Cerebellar cortex (tissue), 1 donor: ENCODE measurements around the gene RASSF1.
A peak's percentile ranks its signal among the peaks of the same experiment; 100 is the strongest.

Experiments
- DNase-seq: peaks from one replicate; pipeline ENCODE4 v3.0.0-alpha.2; 2015; ENCODE audit warnings: low spot score

Gene RASSF1

DNA sequence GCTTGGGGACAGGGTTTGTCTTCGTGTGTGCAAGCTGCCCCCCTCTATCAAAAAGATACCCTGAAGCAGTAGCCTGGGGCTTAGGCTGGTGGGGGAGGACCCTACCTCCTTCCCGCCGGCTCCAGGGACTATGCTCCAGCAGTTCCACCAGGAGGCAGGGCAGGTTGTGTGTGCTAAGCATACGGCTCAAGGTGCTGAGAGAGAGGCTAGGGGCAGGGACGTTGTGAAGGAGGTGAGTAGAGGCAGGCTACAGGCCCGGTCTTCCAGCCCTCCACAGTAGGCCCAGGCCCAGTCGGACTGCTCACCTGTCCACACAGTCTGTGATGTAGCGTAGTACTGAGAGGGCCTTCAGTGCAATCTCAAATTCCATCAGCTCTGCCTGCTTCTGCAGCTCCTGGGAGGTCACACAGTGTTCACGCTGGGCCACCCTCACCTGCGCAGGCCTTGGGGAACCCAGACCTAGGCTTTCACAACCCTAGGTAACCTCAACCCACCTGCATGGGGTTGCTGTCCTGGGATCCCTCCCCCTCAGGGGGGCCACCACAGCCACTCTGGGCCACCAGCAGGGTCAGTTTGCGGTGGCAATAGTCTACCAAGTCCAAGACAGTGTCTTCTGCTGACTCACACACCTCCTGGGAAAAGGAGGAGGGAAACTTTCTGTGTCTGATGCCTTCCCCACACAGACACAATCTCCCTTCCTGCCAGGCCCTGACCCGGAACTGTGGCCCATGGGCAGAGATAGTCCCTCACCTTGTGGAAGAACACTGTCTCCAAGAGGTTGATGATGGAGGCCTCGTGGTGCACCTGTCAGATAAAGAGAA is 2.4 kb upstream of the RASSF1 start:
- no peak for DNase-seq

DNA sequence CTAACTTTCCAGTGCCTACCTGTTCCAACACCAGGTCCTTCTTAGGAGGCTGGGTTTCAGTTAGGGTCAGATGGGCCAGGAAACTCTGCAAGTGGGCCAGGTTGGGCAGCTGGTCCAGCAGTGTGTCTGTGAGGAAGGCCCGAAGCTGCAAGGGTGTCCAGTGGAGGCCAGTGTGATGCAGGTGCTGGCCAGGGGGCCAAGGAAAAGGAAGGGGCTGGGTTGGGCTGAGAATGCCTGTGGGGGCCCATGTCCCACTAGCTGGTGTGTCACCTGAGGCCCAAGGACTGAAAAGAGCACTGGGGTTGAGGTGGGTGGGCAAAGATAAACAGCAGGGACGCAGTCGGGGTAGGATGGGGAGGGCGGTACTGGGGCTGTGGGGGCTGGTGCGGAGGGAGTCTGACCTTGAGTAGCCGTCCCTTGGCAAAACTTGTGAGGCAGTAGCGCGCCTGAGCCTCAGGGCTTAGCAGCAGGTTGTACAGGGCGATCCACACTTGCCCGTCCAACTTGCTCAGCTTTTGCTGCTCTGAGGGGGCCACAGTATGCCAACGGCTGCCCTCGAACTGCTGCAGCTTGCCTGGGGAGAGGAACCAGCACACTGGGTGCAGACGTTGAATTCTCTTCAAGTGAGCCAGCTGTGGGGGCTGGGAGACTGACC is 1.5 kb upstream of the RASSF1 start:
- DNase-seq, result no peak

DNA sequence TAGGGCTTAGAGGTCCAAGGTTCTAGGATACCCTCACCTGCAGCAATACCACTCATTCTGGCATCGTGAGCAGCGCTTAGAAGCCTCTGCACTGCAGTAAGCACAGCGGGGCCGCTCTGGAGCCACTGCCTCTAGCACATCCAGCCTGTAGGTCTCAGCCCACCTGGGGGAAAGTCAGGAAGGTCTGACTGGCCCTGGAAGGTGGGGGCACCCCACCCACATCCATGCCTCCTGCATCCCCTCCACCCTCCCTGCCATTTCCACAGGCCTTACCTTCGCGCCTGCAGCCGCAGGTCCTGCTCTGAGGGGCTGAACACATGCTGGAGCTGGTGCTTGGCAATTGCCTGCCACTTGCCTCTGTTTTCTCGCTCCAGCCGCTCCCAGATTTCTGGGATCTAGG is 901 bp upstream of the RASSF1 start:
- DNase-seq, result no peak

DNA sequence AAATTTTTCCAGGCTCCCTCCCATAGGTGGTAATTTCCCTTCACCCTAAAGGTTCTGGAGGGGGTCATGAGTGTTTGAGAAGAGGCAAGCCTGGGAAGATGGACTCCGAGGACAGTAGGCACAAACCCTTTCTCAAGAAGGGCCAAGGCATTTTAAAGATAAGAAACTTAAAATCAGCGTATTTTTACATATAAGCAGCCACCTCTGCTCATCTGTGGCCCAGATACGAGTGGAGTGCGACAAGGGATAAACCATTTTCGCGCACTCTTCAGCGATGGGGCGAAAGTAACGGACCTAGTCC is 539 bp downstream of the RASSF1 start:
- DNase-seq, result no peak

DNA sequence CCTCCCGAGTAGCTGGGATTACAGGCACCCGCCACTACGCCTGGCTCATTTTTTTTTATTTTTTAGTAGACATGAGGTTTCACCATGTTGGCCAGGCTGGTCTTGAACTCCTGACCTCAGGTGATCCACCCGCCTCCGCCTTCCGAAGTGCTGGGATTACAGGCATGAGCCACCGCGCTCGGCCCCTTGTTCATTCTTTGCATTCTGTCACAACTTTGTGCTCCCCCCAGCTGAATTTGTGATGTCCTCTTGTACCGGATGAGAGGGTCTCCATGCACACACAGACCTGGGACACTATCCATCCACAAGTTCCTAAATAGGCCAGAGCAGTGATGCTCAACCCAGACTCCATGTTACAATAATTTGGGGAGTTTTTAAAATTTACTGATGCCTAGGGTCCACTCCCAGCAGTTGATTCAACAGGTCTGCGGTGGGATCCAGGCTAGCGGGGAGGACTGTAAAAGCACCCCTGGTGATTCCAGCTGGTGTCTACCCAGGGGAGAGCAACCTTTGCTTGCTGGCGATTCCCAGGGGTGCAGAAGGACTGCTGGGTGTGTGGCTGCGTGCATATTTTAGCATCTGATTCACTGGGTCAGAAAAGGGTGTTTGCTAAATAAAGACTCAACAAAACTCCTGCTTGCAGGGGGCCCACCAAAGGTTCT is 1.0 kb downstream of the RASSF1 start:
- no peak for DNase-seq

DNA sequence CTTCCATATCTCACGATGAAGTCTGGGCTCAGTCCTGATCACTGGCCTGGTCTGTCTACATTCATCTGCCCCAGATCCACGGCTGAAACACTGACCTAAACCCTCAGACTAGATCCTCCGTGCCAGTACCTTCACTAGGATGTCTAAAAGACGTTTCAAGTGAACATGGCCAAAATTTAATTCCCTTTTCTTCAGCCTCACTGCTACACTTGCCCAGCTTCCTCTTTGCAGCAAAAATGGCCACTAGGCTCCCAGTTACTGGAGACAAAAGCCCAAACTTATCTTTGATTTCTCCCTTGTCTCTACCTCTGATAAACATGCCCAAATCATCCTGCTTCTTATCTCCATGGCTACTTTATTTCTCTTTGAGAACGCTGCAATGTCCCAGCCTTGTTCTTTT is 1.7 kb downstream of the RASSF1 start:
- DNase-seq, result no peak

DNA sequence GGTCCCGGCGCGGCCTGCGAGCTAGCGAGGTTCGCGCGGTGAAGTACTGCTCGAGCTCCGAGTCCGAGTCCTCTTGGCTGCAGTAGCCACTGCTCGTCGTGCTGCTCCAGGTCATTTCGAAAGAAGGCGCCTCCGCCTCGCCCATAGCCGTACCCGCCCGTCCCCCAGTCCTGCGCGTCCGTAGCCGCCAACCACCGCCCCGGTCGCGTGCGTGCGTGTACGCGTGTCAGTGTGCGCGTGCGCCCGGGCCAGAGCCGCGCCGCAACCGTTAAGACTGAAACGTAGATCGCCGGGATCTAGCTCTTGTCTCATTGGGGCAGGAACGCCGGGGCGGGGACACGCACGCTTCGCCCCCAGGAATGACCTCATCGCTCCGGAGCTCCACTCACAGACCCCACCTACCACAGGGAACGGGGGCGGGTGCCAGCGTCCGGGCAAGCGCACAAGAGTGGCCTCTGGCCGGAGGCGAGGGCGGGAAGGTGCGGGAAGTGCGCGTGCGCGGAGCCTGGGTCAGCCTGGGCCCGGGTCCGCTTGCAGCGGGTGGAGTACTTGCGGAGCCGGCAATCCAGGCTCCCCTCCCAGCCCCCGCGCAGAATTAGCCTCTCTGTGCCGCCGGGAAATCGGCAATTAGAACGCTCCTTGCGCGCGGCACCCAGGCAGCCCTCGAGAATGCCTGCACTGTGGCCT is 3.3 kb downstream of the RASSF1 start:
- DNase-seq, result peak; percentile 99

DNA sequence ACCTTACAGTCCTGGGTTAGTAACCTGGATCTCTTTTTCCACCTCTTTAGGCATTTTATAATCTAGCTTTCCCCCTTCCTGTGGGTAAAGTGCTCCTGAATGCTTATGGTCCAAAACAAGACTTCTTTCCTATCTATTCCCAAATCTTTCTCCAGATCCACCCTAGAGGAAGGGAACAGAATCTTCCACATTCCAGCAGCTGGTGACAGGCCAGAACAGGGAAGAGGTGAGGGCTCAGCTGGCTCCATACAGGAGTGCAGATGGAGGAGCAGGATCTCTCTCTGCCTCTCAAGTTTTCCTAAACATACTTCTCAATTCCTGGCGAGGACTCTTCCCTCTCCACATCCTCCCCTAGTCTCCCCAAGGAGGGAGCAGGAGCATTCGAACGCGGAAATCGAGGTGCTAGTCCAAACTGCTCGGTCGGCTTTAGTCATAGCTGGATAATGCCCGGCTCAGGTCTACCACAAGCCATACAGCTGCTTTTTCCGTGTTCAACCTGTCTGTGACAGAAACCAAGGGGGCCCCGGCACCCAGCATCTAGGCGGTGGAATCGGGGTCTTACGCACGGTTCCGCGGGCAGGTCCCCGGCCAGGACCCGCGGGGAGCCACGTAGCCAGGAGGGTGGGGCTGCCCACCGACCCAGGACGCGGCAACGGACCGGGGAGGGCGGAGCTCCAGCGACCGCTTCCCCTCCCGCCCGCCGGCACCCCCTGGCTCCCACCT is 4.0 kb downstream of the RASSF1 start:
- DNase-seq, result no peak

DNA sequence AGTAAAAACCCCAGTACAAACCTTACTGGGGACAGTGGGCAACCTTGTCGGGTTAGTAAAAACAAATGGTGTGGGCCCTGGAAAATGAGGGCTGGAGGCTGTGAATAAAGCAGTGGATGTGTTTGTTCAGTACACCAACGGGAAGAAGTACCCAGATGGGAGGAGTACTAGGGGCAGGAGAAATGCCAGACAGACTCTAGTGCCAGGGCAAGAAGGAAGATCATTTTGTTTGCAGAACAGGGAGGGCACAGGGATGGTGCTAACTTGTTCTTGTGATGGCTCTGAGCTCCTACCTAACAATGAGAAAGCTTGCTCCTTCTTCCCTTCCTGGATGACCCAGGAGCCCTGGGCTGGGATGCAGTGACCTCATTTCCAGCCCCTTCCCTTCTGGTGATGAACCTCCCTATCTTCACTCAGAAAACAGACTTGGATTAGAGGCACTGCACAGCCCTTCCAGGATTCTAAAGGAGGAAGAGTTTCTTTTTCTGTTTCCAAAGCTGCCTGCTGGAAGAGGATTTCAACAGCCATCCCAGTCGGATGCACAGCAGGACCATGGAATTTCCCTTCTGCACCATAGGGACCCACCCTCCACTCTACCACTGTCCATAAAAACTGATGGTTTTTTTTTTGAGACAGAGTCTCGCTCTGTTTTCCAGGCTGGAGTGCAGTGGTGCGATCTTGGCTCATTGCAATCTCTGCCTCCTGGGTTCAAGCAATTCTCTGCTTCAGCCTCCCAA is 6.1 kb downstream of the RASSF1 start:
- no peak for DNase-seq

DNA sequence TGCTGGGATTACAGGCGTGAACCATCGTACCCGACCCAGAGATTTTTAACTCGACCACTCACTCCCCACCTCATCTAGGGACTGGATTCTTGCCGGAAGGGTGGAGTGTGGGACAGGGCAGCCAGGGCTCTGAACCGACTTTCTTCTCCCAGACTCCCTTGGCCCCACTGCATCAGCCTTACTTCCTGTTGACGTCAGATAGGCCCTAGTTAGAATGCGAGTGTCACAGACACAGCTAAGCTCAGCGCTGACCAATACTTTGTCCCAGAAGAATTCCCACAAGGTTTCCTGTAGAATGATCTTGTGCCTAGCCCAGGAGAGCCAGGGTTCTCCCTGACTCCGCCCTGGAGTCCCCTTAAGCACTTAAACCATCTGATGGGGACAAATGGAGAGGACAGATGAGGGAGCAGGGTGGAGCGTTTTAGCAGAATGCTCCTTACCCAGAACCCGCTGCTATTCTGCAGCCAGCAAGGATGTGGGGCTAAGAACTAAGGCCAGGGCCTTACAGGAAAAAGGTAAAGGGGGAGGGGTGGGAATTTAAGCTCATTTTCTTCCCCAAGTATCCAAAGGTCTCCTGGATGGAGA is 6.8 kb downstream of the RASSF1 start:
- DNase-seq, result no peak

DNA sequence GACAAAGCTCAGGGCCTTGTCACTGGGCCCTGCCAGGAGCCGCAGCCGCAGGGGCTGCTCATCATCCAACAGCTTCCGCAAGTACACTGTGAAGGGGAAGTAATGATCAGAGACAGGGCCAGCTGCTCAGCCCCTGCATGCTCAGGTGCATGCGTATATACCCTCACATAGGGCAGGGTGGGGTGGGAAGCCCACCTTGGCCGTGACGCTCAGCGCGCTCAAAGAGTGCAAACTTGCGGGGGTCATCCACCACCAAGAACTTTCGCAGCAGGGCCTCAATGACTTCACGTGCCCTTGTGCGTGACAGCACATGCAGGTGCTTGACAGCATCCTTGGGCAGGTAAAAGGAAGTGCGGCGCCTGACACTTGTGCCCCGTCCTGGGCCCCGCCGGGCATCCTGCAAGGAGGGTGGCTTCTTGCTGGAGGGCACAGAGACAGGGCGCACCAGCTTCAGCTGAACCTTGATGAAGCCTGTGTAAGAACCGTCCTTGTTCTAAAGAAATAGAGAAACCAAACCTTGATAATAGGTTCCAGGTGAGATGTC is 9.2 kb downstream of the RASSF1 start:
- DNase-seq, result no peak

DNA sequence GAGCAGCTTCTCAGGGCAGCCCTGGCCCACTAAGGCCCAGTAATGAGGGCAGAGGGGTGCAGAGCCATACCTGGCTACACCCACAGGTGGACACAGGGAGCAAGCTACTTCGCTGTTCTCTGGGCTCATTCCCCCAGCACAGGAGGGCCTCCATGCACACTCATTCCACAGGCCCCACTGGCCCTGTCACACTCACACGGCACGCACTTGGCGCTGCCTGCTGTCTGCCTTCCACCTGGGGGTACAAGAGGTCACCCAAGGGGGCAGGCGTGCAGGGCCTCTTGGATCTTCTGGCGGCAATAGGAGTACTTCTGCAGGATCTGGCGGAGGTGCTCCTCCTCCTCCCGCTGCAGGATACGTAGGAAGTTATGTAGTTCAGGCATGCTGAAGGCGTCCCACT is 10.3 kb downstream of the RASSF1 start:
- DNase-seq, result no peak

DNA sequence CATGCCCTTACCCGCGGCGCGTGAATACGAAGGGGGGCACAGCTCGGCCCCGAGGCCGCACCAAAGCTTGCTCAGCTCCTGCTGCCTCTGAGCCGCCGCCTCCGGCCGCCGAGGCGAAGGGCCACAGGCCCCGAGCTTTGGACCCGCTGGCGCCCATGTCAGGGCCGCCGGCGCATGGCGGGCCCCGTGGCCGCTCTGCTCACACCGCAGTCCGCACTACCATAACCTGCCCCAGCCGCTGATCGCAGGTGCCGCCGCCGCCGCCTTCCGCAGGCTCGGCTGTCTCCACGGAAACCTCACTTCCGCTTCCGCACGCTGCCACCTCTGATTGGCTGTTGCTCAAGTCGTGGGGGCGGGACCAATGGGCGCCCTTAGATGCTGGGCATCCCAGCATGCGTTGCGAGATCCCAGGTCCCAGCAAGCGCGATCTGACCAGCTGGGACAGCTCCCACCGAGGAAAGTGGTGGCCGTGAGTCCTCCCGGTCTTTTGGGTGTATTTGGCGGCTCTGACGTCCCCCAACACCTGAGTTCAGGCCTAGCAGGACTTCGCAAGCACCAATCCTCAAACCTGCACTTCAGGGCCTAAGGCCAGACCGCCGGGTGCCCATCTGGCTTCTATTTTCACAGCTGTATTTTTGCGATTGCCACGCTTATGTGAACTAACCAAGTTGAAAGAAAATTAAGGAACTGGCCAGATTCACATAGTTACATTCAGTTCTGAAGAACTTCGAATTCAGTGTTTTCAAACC is 12.5 kb downstream of the RASSF1 start, which contains the start of gene TUSC2:
Gene TUSC2, minus strand, starts transcription at position 281 of the 749 bp plus-strand sequence. Its CDS starts 124 bp downstream, at position 157.
- DNase-seq, result peak; percentile 99

DNA sequence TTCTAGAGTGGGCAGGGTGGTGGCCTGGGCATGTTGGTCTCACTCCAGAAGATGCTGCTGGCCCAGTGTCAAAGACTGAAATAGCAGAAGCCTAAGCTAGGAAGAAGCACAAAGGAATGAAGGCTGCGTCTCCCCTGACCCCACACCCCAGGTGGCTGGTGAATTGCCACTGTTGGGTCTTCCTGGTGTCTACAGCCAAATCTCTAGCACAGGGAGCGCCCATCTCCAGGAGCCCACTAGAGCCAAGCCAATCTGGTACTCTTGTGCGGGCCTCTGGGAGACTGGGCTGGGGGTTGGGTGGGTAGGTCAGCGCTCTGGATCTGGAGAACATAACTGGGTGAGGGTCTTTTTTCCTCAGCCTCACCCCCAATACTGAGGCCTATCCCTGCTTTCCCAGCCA is 13.5 kb downstream of the RASSF1 start:
- DNase-seq, result no peak

DNA sequence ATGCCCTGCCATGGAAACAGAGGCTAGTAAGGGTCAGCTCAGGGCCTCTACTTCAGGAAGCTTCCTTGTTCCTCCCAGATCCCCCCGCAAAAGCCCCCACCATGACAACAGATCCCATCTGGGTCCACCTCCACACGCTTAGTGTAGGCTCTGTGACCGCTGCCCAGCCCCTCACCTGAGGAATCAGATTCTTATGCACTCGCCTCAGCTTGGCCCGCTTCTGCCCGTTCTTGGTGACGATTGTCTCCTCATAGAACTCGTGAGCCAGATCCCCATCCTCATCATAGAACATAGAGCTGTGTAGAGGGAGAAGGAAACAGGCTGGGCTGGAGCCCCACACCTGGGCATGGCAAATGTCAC is 14.5 kb downstream of the RASSF1 start:
- DNase-seq, result no peak

DNA sequence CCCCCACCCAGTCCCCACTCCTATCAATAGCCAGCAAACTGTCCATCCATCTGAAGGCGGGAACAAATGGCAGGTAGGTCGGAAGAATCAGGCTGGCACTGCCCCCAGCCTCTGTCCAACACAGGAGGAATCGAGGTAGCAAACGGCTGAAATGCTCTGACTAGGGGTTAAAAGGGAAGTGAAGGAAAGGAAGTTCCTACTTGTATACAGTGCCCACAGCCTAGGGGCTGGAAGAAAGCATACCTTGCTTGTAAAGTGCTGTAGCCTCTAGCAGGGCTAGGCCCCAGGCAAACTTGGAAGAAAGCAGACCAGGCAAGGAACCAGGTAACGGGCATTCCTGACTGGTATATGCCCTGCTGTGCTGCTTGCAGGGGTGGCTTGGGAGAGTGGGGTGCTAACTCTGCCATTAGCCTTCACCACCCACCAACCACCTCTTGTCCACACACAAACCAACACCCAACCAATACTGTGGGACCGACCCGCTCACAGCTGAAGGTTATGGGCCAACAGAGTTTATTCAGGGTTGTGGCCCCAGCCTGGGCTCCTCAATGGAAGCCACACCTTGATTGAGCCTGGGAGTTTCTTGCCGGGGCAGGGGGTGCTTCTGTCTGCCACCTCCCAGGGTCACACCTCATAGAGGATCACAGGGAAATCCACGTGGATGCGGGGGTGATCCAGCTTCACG is 15.0 kb downstream of the RASSF1 start:
- no peak for DNase-seq

DNA sequence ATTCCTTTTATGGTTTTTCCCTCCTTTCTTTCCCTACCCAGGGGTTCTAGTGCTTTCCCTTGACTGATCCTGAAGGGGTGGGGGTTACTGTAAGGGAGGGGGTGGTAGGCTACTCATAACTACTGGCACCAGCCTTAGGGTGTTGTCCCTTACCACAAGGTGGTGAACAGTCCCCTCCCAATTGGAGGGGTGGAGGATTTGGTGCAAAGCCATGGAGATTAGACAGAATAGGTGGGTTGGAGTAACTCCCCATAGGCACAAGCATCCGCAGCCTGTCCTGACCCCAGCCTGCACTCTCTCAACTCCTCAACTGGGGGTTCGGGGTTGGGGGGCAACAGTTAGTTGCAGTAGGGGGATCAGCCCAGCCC is 15.5 kb downstream of the RASSF1 start:
- no peak for DNase-seq

DNA sequence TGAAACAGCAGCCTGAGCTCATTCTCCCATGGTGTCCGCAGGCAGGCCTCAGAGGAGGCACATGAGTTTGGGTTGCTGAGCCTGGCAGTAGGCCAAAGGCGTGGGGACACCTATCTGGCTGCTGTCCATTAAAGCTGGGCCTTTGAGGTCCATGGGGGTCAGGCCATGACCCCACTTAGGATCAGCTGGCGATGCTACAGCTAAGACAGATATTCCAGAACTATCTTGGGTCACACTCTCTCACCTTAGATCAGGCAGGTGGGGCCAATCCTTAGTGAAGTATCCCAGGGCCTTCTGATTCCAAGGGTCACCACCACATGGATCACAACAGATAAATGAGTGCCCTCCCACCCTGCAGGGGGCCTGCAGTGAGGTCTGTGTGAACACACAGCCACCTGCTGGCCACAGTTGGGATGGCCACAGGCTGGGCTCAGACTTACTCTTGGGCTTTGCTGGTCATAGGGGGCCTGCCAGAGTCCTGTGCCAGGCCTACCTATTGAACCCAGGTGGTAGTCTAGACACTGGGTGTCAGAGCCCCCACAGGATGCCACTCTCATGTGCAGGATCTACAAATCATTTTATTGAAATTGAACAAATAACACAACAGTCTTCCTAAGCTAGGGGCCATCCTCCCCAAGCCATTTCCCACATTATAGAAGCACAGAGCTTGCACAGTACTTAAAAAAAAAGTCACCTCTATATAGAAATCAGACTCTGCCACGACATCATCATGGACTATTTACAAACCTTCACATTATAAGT is 16.1 kb downstream of the RASSF1 start:
- DNase-seq, result peak; percentile 80
